H9 (cell line): ENCODE measurements around the gene TCF4. TPM values are rescaled to one million over a fixed set of nuclear protein-coding genes. Genes with fewer than 3 reads are reported as not detected.

ENCODE experiments used
- DNase-seq: peaks from one replicate; pipeline ENCODE4 v3.0.0-alpha.2; 2017
- H2AFZ ChIP-seq: one replicate; pipeline ENCODE4 v1.6.1; 2013; ENCODE audit warnings: mild to moderate bottlenecking, low read length, control low read depth, moderate library complexity
- H2AK5ac ChIP-seq: 2 replicates; pipeline ENCODE4 v1.6.1; 2013; ENCODE audit warnings: low read length, control low read depth, mixed read lengths; ENCODE audit not compliant: insufficient read length
- H2BK120ac ChIP-seq: one replicate; pipeline ENCODE4 v1.6.1; 2013; ENCODE audit warnings: low read depth, mild to moderate bottlenecking, low read length, control low read depth, inconsistent platforms; ENCODE audit not compliant: poor library complexity, severe bottlenecking
- H2BK12ac ChIP-seq: 2 replicates; pipeline ENCODE4 v1.6.1; 2013; ENCODE audit warnings: low read length, control low read depth, mixed read lengths, low read depth; ENCODE audit not compliant: insufficient read length
- H2BK15ac ChIP-seq: 2 replicates; pipeline ENCODE4 v1.6.1; 2013; ENCODE audit warnings: low read depth, low read length, control low read depth
- H2BK20ac ChIP-seq: one replicate; pipeline ENCODE4 v1.6.1; 2013; ENCODE audit warnings: low read depth, mild to moderate bottlenecking, low read length, control low read depth, inconsistent platforms; ENCODE audit not compliant: poor library complexity, severe bottlenecking
- H2BK5ac ChIP-seq: 2 replicates; pipeline ENCODE4 v1.6.1; 2013; ENCODE audit warnings: low read length, control low read depth, mixed read lengths; ENCODE audit not compliant: insufficient read length
- H3K14ac ChIP-seq: 2 replicates; pipeline ENCODE4 v1.6.1; 2013; ENCODE audit warnings: low read length, control low read depth; ENCODE audit not compliant: insufficient read depth
- H3K18ac ChIP-seq: 2 replicates; pipeline ENCODE4 v1.6.1; 2013; ENCODE audit warnings: low read depth, mild to moderate bottlenecking, mixed read lengths, low read length, control low read depth; ENCODE audit not compliant: insufficient read length
- H3K23ac ChIP-seq: 2 replicates; pipeline ENCODE4 v1.6.1; 2013; ENCODE audit warnings: low read length, control low read depth, mixed read lengths, low read depth; ENCODE audit not compliant: insufficient read length
- H3K23me2 ChIP-seq: 2 replicates; pipeline ENCODE4 v1.6.1; 2013; ENCODE audit warnings: low read depth, mild to moderate bottlenecking, mixed read lengths, low read length, control low read depth; ENCODE audit not compliant: insufficient read length, poor library complexity, severe bottlenecking
- H3K27ac ChIP-seq: 2 replicates; pipeline ENCODE4 v1.5.1; 2013; ENCODE audit warnings: low read length, control low read depth, mixed read lengths, low read depth; ENCODE audit not compliant: insufficient read length
- H3K27me3 ChIP-seq: 2 replicates; pipeline ENCODE4 v1.6.1; 2013; ENCODE audit warnings: low read length, control low read depth, inconsistent platforms; ENCODE audit not compliant: insufficient read depth
- H3K4ac ChIP-seq: 2 replicates; pipeline ENCODE4 v1.6.1; 2013; ENCODE audit warnings: low read depth, mild to moderate bottlenecking, control low read depth, inconsistent platforms, low read length, moderate library complexity
- H3K4me1 ChIP-seq: 2 replicates; pipeline ENCODE4 v1.6.1; 2013; ENCODE audit warnings: low read length, control low read depth, inconsistent platforms; ENCODE audit not compliant: insufficient read depth
- H3K4me2 ChIP-seq: 2 replicates; pipeline ENCODE4 v1.6.1; 2013; ENCODE audit warnings: low read length, control low read depth, mixed read lengths; ENCODE audit not compliant: insufficient read length, insufficient read depth
- H3K56ac ChIP-seq: 2 replicates; pipeline ENCODE4 v1.6.1; 2013; ENCODE audit warnings: low read depth, mild to moderate bottlenecking, mixed read lengths, low read length, control low read depth; ENCODE audit not compliant: insufficient read length
- H3K79me1 ChIP-seq: 2 replicates; pipeline ENCODE4 v1.6.1; 2013; ENCODE audit warnings: low read depth, mild to moderate bottlenecking, moderate library complexity, low read length, control low read depth, inconsistent platforms; ENCODE audit not compliant: insufficient read depth, poor library complexity, severe bottlenecking
- H3K79me2 ChIP-seq: 2 replicates; pipeline ENCODE4 v1.6.1; 2013; ENCODE audit warnings: low read length, control low read depth, inconsistent platforms; ENCODE audit not compliant: insufficient read depth
- H3K9ac ChIP-seq: 2 replicates; pipeline ENCODE4 v1.6.1; 2013; ENCODE audit warnings: low read length, control low read depth, mixed read lengths; ENCODE audit not compliant: insufficient read length; ENCODE audit errors: extremely low read depth
- H3K9me3 ChIP-seq: one replicate; pipeline ENCODE4 v1.6.1; 2013; ENCODE audit warnings: low read depth, low read length, inconsistent platforms; ENCODE audit not compliant: control insufficient read depth
- H3T11ph ChIP-seq: one replicate; pipeline ENCODE4 v1.6.1; 2013; ENCODE audit warnings: mild to moderate bottlenecking, low read length, control low read depth, inconsistent platforms
- H4K20me1 ChIP-seq: one replicate; pipeline ENCODE4 v1.6.1; 2013; ENCODE audit not compliant: control insufficient read depth, insufficient read length, insufficient read depth
- H4K5ac ChIP-seq: 2 replicates; pipeline ENCODE4 v1.6.1; 2013; ENCODE audit warnings: low read depth, mild to moderate bottlenecking, mixed read lengths, low read length, control low read depth; ENCODE audit not compliant: insufficient read length
- H4K8ac ChIP-seq: replicated peaks from 2 replicates; pipeline ENCODE4 v1.6.1; 2013; ENCODE audit warnings: low read length, control low read depth, mixed read lengths, low read depth; ENCODE audit not compliant: insufficient read length
- H4K91ac ChIP-seq: 2 replicates; pipeline ENCODE4 v1.6.1; 2013; ENCODE audit warnings: low read depth, mild to moderate bottlenecking, moderate library complexity, mixed read lengths, low read length, control low read depth; ENCODE audit not compliant: insufficient read length
- H3K27ac Mint-ChIP-seq, 3 experiments: 2 replicates in 2 of 3; 3 replicates in 1 of 3; pipeline ENCODE4 v1.8.0; 2020 to 2021; ENCODE audit warnings: mixed read lengths in 3 of 3, mild to moderate bottlenecking in 1 of 3, moderate library complexity in 1 of 3
- H3K27me3 Mint-ChIP-seq: 2 replicates; pipeline ENCODE4 v1.8.0; 2021; ENCODE audit warnings: low read depth, mild to moderate bottlenecking, moderate library complexity, mixed read lengths
- H3K36me3 Mint-ChIP-seq, 3 experiments: 2 replicates in 2 of 3; 3 replicates in 1 of 3; pipeline ENCODE4 v1.8.0; 2020 to 2021; ENCODE audit warnings: low read depth in 3 of 3, mixed read lengths in 3 of 3; ENCODE audit not compliant: insufficient read depth in 1 of 3
- H3K4me1 Mint-ChIP-seq, 2 experiments: 2 replicates each; pipeline ENCODE4 v1.8.0; 2020; ENCODE audit warnings: mixed read lengths in 2 of 2
- H3K4me3 Mint-ChIP-seq, 2 experiments: 2 replicates in 1 of 2; 3 replicates in 1 of 2; pipeline ENCODE4 v1.8.0; 2020 to 2021; ENCODE audit warnings: mild to moderate bottlenecking in 2 of 2, mixed read lengths in 2 of 2, moderate library complexity in 1 of 2
- H3K9me3 Mint-ChIP-seq, 2 experiments: 2 replicates in 1 of 2; 3 replicates in 1 of 2; pipeline ENCODE4 v1.8.0; 2020; ENCODE audit warnings: mild to moderate bottlenecking in 2 of 2, mixed read lengths in 2 of 2, moderate library complexity in 1 of 2
- CTCF ChIP-seq: fragments of 200-600 bp; sonication (generic); conservative IDR thresholded peaks from 3 replicates; pipeline ENCODE4 v1.8.0; 2021; ENCODE audit warnings: antibody characterized with exemption, mild to moderate bottlenecking
- WGBS: extraction: QIAGEN DNeasy Blood & Tissue Kit; methylation state at CpG from one replicate; pipeline ENCODE4 v1.1.7; 2013; ENCODE audit warnings: missing lambda C conversion rate, low lambda C conversion rate, mixed read lengths; ENCODE audit not compliant: insufficient read length; ENCODE audit errors: extremely low coverage; 5-methylcytosine and 5-hydroxymethylcytosine counted together
- total RNA-seq: library from RNA; stranded (reverse); gene quantifications from 2 replicates; pipeline ENCODE4 v1.2.1, GENCODE V29; 2021

TCF4 gene
- total RNA-seq, 1 experiment from 2014 or later = 99.4 TPM

GRCh38 chr18:55302167-55302833, 285.7 kb downstream of the TCF4 start:
- no peak overlapping the region for H2BK15ac ChIP-seq
- peak; percentile 39 for DNase-seq
- H4K91ac ChIP-seq = no peak overlapping the region
- H3K27me3 ChIP-seq = no peaks in the 10 kb centered on the region
- no peak overlapping the region for H3K9ac ChIP-seq
- no peak overlapping the region for H2BK20ac ChIP-seq
- no peaks in the 10 kb centered on the region for H3K23me2 ChIP-seq
- no peak overlapping the region for H4K8ac ChIP-seq
- H2AFZ ChIP-seq = no peak overlapping the region
- H3K4ac ChIP-seq = no peak overlapping the region
- no peak overlapping the region for H4K5ac ChIP-seq
- peak overlapping the region; percentile 26 to 89 (median 34); a peak in 6 of 7 replicates for H3K27ac Mint-ChIP-seq
- H2BK5ac ChIP-seq = no peak overlapping the region
- TF ChIP-seq CTCF = no peak
- H3K36me3 Mint-ChIP-seq = peaks cover 0 to 4% (median 3%) of the 10 kb centered on the region in 3 experiments; a peak in 3 of 7 replicates
- H3K4me1 Mint-ChIP-seq = peaks cover 49 to 74% of the 10 kb centered on the region in 2 experiments
- H3T11ph ChIP-seq = no peak overlapping the region
- H3K9me3 Mint-ChIP-seq = no peaks in the 10 kb centered on the region
- H3K56ac ChIP-seq = no peak overlapping the region
- no peaks in the 10 kb centered on the region for H4K20me1 ChIP-seq
- H2BK120ac ChIP-seq = no peak overlapping the region
- H3K4me2 ChIP-seq = no peak overlapping the region
- no peak overlapping the region for H2AK5ac ChIP-seq
- peaks cover 23% of the 10 kb centered on the region for H3K4me1 ChIP-seq
- H2BK12ac ChIP-seq = no peak overlapping the region
- H3K79me1 ChIP-seq = no peaks in the 10 kb centered on the region
- H3K27me3 Mint-ChIP-seq = no peaks in the 10 kb centered on the region
- no peak overlapping the region for H3K18ac ChIP-seq
- H3K9me3 ChIP-seq = no peaks in the 10 kb centered on the region
- no CpG with 5 or more reads among the region's 11 CpGs for WGBS
- H3K4me3 Mint-ChIP-seq = peak overlapping the region in 1 of 2 experiments; percentile 15; a peak in 2 of 5 replicates
- H3K14ac ChIP-seq = no peak overlapping the region
- no peaks in the 10 kb centered on the region for H3K79me2 ChIP-seq
- H3K23ac ChIP-seq = no peak overlapping the region
- peak overlapping the region; percentile 21 for H3K27ac ChIP-seq
